Osteoblast (primary cell): ENCODE measurements around the gene PACSIN1. TPM values are rescaled to one million over a fixed set of nuclear protein-coding genes. Genes with fewer than 3 reads are reported as not detected.

ENCODE experiments used
- DNase-seq: peaks from one replicate; pipeline ENCODE4 v3.0.0; 2011; ENCODE audit warnings: low spot score, mixed read lengths; ENCODE audit not compliant: insufficient read length; ENCODE audit errors: missing footprints
- H2AFZ ChIP-seq: 2 replicates; pipeline ENCODE4 v1.6.0; 2011; ENCODE audit warnings: mild to moderate bottlenecking, low read length
- H3K27ac ChIP-seq: 2 replicates; pipeline ENCODE4 v1.5.1; 2011; ENCODE audit warnings: mild to moderate bottlenecking, low read depth, low read length, moderate library complexity
- H3K27me3 ChIP-seq: 2 replicates; pipeline ENCODE4 v1.6.0; 2012; ENCODE audit warnings: mild to moderate bottlenecking, control low read depth, inconsistent platforms, low read length, moderate library complexity; ENCODE audit not compliant: insufficient read depth
- H3K36me3 ChIP-seq: 2 replicates; pipeline ENCODE4 v1.5.1; 2011; ENCODE audit warnings: mild to moderate bottlenecking, low read length, control low read depth, moderate library complexity; ENCODE audit not compliant: insufficient read depth
- H3K4me1 ChIP-seq: 2 replicates; pipeline ENCODE4 v1.5.1; 2011; ENCODE audit warnings: mild to moderate bottlenecking, low read length, control low read depth, moderate library complexity; ENCODE audit not compliant: insufficient read depth
- H3K4me2 ChIP-seq: 2 replicates; pipeline ENCODE4 v1.6.0; 2011; ENCODE audit warnings: mild to moderate bottlenecking, low read length; ENCODE audit not compliant: insufficient read depth
- H3K4me3 ChIP-seq: fragments of 200-600 bp; sonication (generic); 3 replicates; pipeline ENCODE4 v1.5.1; 2012; ENCODE audit warnings: mild to moderate bottlenecking, low read length, inconsistent platforms; ENCODE audit not compliant: insufficient read depth
- H3K79me2 ChIP-seq: 2 replicates; pipeline ENCODE4 v1.6.0; 2012; ENCODE audit warnings: mild to moderate bottlenecking, low read length, control low read depth, inconsistent platforms; ENCODE audit not compliant: insufficient read depth
- H3K9me3 ChIP-seq: 2 replicates; pipeline ENCODE4 v1.5.1; 2011; ENCODE audit warnings: low read depth, low read length, control low read depth
- H4K20me1 ChIP-seq: 2 replicates; pipeline ENCODE4 v1.6.0; 2012; ENCODE audit warnings: mild to moderate bottlenecking, low read length, control low read depth; ENCODE audit not compliant: insufficient read depth
- total RNA-seq: library from RNA; depleted of rRNA; stranded (reverse); fragments of >200 nt; gene quantifications from 2 replicates; pipeline ENCODE4 v1.2.3, GENCODE V29; 2012
- TF ChIP-seq, protein P1 (sequence below): IDR thresholded peaks from 2 replicates; pipeline ENCODE4 v1.5.1; 2011; ENCODE audit warnings: mild to moderate bottlenecking, low read depth, low read length, moderate library complexity; ENCODE audit errors: extremely low read depth

PACSIN1 gene
- total RNA-seq, 1 donor: not detected

DNA sequence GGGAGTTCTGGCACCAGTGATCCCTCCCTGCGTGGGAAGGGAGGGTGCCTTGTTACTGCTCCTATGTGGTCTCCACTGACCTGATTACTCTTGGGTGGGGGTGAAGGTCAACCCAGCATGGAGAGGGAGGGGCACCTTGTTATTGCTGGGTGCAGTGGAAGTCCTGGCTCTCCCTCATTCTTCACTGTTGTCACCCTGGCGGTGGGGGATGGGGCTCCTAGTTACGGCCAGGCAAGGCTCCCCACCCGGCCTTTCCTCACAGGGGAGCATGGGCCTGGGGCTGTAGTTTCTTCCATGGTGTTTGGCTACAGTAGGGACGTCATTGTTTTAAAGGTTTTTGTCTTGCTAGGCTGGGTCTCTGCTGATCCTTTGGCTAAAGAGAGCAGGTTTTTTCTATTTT, 40.8 kb downstream of the PACSIN1 start:
- H4K20me1 ChIP-seq: no peaks in the 10 kb centered on the region
- H3K4me3 ChIP-seq: no peak overlapping the region
- H3K4me2 ChIP-seq: no peak overlapping the region
- no peak overlapping the region for H3K27ac ChIP-seq
- no peaks in the 10 kb centered on the region for H3K9me3 ChIP-seq
- H3K4me1 ChIP-seq: no peaks in the 10 kb centered on the region
- H2AFZ ChIP-seq: no peak overlapping the region
- H3K27me3 ChIP-seq: no peaks in the 10 kb centered on the region
- TF ChIP-seq, protein P1, sequence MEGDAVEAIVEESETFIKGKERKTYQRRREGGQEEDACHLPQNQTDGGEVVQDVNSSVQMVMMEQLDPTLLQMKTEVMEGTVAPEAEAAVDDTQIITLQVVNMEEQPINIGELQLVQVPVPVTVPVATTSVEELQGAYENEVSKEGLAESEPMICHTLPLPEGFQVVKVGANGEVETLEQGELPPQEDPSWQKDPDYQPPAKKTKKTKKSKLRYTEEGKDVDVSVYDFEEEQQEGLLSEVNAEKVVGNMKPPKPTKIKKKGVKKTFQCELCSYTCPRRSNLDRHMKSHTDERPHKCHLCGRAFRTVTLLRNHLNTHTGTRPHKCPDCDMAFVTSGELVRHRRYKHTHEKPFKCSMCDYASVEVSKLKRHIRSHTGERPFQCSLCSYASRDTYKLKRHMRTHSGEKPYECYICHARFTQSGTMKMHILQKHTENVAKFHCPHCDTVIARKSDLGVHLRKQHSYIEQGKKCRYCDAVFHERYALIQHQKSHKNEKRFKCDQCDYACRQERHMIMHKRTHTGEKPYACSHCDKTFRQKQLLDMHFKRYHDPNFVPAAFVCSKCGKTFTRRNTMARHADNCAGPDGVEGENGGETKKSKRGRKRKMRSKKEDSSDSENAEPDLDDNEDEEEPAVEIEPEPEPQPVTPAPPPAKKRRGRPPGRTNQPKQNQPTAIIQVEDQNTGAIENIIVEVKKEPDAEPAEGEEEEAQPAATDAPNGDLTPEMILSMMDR: no peak
- H3K79me2 ChIP-seq: no peaks in the 10 kb centered on the region
- H3K36me3 ChIP-seq: no peaks in the 10 kb centered on the region
- DNase-seq: no peak

DNA sequence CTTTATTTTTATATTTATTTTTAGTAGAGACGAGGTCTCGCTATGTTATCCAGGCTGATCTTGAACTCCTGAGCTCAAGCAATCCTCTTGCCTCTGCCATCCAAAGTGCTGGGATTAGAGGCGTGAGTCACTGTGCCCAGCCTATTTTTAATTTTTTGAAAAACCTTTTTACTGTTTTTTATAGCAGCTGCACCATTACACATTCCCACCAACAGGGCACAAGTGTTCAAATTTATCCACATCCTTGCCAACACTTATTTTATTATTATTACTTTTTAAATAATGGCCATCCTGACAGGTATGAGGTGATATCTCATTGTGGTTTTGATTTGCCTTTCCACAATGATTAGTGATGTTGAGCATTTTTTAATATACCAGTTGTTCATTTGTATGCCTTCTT, 42.5 kb downstream of the PACSIN1 start:
- Histone ChIP-seq H3K27ac (no peak overlapping the region), H3K4me1 (no peaks in the 10 kb centered on the region), H3K4me2 (no peak overlapping the region), H3K9me3 (no peaks in the 10 kb centered on the region), H3K79me2 (no peaks in the 10 kb centered on the region), H4K20me1 (no peaks in the 10 kb centered on the region), H3K4me3 (no peak overlapping the region), H3K27me3 (no peaks in the 10 kb centered on the region), H3K36me3 (no peaks in the 10 kb centered on the region), H2AFZ (no peak overlapping the region)
- DNase-seq: no peak
- TF ChIP-seq, protein P1: peak; percentile 26

DNA sequence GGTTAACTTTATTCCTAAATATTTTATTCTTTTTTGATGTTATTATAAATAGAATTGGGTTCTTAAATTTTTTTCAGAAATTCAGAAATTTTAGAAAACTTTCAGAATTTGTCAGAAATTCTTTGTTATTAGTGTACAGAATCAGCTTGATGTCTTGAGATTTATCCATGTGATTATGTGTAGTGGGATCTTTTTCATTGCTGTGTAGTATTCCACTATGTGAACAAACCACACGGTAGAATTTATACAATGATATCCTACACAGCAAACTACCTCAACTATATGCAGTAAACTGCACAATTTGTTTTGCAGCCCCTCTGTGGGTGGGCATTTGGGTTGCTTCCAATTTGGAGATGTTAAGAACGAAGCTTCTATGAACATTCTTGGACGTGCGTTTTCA, 43.9 kb downstream of the PACSIN1 start:
- no peak for DNase-seq
- Histone ChIP-seq H3K27ac (no peak overlapping the region), H3K4me2 (no peak overlapping the region), H3K79me2 (no peaks in the 10 kb centered on the region), H3K27me3 (peaks cover 9% of the 10 kb centered on the region), H3K36me3 (no peaks in the 10 kb centered on the region), H4K20me1 (no peaks in the 10 kb centered on the region), H3K9me3 (no peaks in the 10 kb centered on the region), H3K4me3 (no peak overlapping the region), H3K4me1 (no peaks in the 10 kb centered on the region), H2AFZ (no peak overlapping the region)
- TF ChIP-seq, protein P1: no peak

DNA sequence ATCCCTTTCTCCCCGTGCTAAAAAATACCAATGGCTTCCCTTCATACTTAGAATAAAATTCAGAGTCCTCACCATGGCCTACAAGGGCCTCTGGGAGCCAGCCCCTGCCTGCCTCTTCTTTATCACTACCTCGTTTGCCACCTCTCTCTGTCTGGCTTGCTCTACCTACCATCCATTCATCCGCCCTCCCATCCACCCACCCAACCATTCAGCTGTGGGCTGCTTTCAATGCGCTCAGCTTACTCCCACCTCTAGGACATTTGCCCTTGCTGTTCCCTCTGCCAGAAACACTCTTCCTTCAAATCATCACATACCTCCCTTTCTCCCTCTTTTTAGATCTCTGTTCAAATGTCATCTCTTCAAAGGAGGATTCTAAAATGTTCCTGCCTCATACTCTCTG, 44.4 kb downstream of the PACSIN1 start:
- H2AFZ ChIP-seq: no peak overlapping the region
- no peak for DNase-seq
- H3K9me3 ChIP-seq: no peaks in the 10 kb centered on the region
- H3K36me3 ChIP-seq: no peaks in the 10 kb centered on the region
- no peak overlapping the region for H3K4me2 ChIP-seq
- TF ChIP-seq, protein P1: no peak
- H3K79me2 ChIP-seq: no peaks in the 10 kb centered on the region
- H3K27me3 ChIP-seq: peaks cover 14% of the 10 kb centered on the region
- no peak overlapping the region for H3K27ac ChIP-seq
- H3K4me3 ChIP-seq: no peak overlapping the region
- no peaks in the 10 kb centered on the region for H3K4me1 ChIP-seq
- no peaks in the 10 kb centered on the region for H4K20me1 ChIP-seq
